ENCODE results near the gene CPZ. TPM values are rescaled to one million over a fixed set of nuclear protein-coding genes. Genes with fewer than 3 reads are reported as not detected.

CPZ gene
- total and polyA plus RNA-seq, 10 of the 15 experiments (the other 5 are each of a cell fraction or from before 2014, with no cell fraction given), result not detected

DNA sequence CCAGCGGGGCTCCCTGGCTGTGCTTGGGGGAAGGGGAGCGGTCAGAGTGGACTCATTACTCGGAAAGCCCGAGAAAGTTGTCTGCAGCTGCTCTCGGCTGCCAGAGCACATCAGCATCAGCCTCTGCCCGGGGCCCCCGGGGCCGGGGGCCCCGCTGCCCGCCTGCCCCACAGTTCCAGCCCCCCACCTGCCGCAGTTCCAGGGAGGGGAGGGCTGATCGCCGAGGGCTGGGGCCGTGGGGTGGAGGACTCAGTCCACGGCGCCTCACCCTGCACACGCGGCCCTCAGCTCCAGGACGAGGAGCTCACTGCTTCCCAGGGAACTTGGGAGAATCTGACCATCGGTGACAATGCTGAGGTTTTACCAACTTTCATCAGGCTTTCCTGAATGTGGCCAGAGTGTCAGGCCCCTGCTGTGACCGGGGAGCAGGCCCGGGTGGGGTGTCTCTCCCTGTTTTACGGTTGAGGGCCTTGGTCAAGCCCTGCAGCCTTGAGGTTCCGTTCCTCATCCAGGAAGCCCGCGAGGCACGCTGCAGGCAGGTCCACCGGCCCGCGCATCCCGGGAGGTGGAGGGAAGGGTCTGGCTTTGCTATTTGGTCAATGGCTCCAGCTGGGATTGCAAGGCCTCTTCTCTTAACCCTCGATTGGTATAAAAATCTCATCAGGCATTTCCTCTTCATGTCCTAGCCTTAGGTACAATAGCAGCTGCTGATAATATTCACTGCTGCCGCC, 57.2 kb downstream of the CPZ start (continued):
- TF ChIP-seq, protein P1, sequence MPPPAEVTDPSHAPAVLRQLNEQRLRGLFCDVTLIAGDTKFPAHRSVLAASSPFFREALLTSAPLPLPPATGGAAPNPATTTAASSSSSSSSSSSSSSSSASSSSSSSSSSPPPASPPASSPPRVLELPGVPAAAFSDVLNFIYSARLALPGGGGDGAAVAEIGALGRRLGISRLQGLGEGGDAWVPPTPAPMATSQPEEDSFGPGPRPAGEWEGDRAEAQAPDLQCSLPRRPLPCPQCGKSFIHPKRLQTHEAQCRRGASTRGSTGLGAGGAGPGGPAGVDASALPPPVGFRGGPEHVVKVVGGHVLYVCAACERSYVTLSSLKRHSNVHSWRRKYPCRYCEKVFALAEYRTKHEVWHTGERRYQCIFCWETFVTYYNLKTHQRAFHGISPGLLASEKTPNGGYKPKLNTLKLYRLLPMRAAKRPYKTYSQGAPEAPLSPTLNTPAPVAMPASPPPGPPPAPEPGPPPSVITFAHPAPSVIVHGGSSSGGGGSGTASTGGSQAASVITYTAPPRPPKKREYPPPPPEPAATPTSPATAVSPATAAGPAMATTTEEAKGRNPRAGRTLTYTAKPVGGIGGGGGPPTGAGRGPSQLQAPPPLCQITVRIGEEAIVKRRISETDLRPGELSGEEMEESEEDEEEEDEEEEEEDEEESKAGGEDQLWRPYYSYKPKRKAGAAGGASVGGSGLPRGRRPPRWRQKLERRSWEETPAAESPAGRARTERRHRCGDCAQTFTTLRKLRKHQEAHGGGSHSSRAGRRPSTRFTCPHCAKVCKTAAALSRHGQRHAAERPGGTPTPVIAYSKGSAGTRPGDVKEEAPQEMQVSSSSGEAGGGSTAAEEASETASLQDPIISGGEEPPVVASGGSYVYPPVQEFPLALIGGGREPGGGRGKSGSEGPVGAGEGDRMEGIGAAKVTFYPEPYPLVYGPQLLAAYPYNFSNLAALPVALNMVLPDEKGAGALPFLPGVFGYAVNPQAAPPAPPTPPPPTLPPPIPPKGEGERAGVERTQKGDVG (CRISPR knock-in tag; IDR thresholded peaks at IDR 0.05), result no peak
- TF ChIP-seq STAT3 (IDR thresholded peaks at IDR 0.05; ENCODE audit: low read depth, low read length) (no peak), ZNF207 (IDR thresholded peaks at IDR 0.05; ENCODE audit: borderline replicate concordance) (no peak), YY1 (IDR thresholded peaks at IDR 0.05; ENCODE audit: low read depth, low read length) (no peak), NFXL1 (IDR thresholded peaks at IDR 0.05; ENCODE audit: borderline replicate concordance) (no peak)
- TF ChIP-seq, protein P2, sequence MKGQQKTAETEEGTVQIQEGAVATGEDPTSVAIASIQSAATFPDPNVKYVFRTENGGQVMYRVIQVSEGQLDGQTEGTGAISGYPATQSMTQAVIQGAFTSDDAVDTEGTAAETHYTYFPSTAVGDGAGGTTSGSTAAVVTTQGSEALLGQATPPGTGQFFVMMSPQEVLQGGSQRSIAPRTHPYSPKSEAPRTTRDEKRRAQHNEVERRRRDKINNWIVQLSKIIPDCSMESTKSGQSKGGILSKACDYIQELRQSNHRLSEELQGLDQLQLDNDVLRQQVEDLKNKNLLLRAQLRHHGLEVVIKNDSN (IDR thresholded peaks at IDR 0.05; ENCODE audit: borderline replicate concordance, extremely low read length, insufficient read depth, low read depth, low read length), result no peak

DNA sequence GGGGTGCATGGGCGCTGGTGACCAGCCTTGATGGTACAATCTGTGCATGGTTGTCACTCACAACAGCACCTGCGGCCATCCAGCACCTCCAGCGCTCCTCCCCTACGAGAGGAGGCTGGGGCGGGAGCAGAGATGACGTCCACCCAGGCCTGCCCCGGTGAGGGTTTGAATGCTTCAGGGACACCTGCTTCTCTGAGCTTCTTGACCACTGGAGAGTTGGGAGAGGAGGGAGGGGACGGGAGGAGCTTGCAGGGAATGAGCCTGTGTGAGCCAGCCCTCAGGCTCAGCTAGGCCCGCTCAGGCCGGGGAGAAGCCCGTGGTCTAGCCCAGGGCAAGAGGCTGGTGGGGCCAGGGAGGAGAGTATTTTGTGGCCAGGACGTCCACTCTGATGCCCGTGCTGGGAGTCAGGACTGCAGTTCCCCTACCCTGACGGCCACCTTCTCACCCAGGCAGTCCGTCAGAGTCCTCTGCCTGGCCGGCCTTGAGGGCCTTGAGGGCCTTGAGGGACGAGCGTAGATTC, 59.2 kb downstream of the CPZ start:
- ATAC-seq (no peak), FAIRE-seq (no peak), DNase-seq (ENCODE audit: low read depth, low spot score) (no peak)
- CTCF ChIA-PET, result interaction anchor here (1.0 kb wide), 1 partner anchor 233 kb away, joined by 3 read pairs; no protein-coding TSS in a partner anchor
- 27% methylated on average over 18 of the region's 18 CpGs for WGBS (ENCODE audit: insufficient coverage, insufficient replicate concordance, low lambda C conversion rate, missing lambda C conversion rate)
- Histone ChIP-seq H2AFZ (ENCODE audit: control insufficient read depth, low read depth, low read length) (no peak overlapping the region), H3K4me1 (ENCODE audit: control insufficient read depth, insufficient read depth, low read length) (no peaks in the 10 kb centered on the region), H4K20me1 (ENCODE audit: control insufficient read depth, insufficient read depth) (no peaks in the 10 kb centered on the region), H3K4me2 (ENCODE audit: control insufficient read depth, insufficient read depth) (no peak overlapping the region), H3K9ac (ENCODE audit: control insufficient read depth, insufficient read depth, low read length) (no peak overlapping the region), H3K9me3 (replicated peaks; ENCODE audit: control insufficient read depth, insufficient read depth, low read length) (no peaks in the 10 kb centered on the region), H3K79me2 (ENCODE audit: control insufficient read depth, insufficient read depth, low read length) (no peaks in the 10 kb centered on the region), H3K36me3 (ENCODE audit: control insufficient read depth in 2 of 2, insufficient read depth in 2 of 2, low read length in 1 of 2) (no peaks in the 10 kb centered on the region), H3K27ac (ENCODE audit: control insufficient read depth, insufficient read depth) (no peak overlapping the region), H3K27me3 (replicated peaks in 1 of 2; ENCODE audit: control insufficient read depth in 2 of 2, insufficient read depth in 2 of 2, low read length in 1 of 2) (no peaks in the 10 kb centered on the region), H3K4me3 (no peak overlapping the region)
- POLR2A ChIA-PET, result no interaction called here
- BruUV-seq (replicated peaks), result no TSS peak
- SMC1A ChIA-PET (ENCODE audit: uncharacterized antibody, unreplicated experiment), result no interaction called here
- in situ Hi-C loops (cut with MboI) (no loop called here), intact Hi-C loops (cut with micrococcal nuclease; ENCODE audit: unreplicated experiment) (no loop called here)
- TF ChIP-seq STAT1 (conservative IDR thresholded peaks at IDR 0.05), result no peak
- TF ChIP-seq, protein P3, sequence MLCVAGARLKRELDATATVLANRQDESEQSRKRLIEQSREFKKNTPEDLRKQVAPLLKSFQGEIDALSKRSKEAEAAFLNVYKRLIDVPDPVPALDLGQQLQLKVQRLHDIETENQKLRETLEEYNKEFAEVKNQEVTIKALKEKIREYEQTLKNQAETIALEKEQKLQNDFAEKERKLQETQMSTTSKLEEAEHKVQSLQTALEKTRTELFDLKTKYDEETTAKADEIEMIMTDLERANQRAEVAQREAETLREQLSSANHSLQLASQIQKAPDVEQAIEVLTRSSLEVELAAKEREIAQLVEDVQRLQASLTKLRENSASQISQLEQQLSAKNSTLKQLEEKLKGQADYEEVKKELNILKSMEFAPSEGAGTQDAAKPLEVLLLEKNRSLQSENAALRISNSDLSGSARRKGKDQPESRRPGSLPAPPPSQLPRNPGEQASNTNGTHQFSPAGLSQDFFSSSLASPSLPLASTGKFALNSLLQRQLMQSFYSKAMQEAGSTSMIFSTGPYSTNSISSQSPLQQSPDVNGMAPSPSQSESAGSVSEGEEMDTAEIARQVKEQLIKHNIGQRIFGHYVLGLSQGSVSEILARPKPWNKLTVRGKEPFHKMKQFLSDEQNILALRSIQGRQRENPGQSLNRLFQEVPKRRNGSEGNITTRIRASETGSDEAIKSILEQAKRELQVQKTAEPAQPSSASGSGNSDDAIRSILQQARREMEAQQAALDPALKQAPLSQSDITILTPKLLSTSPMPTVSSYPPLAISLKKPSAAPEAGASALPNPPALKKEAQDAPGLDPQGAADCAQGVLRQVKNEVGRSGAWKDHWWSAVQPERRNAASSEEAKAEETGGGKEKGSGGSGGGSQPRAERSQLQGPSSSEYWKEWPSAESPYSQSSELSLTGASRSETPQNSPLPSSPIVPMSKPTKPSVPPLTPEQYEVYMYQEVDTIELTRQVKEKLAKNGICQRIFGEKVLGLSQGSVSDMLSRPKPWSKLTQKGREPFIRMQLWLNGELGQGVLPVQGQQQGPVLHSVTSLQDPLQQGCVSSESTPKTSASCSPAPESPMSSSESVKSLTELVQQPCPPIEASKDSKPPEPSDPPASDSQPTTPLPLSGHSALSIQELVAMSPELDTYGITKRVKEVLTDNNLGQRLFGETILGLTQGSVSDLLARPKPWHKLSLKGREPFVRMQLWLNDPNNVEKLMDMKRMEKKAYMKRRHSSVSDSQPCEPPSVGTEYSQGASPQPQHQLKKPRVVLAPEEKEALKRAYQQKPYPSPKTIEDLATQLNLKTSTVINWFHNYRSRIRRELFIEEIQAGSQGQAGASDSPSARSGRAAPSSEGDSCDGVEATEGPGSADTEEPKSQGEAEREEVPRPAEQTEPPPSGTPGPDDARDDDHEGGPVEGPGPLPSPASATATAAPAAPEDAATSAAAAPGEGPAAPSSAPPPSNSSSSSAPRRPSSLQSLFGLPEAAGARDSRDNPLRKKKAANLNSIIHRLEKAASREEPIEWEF (IDR thresholded peaks at IDR 0.05; ENCODE audit: insufficient replicate concordance, low read depth, low read length), result no peak
- RAD21 ChIA-PET (ENCODE audit: unreplicated experiment), result no interaction called here

All from GM12878 (cell line).